ENCODE data around the gene DIS3L. TPM values are rescaled to one million over a fixed set of nuclear protein-coding genes. Genes with fewer than 3 reads are reported as not detected.
"Not testable (repeated sequence)": the region's sequence is repeated elsewhere in the genome, so short reads cannot be mapped to it uniquely, and the experiment has no call there.

DIS3L gene
- total RNA-seq, 1 experiment from 2014 or later: 32.9 TPM

GRCh38 chr15:66293419-66294156, at the start of gene DIS3L (continued):
- TF ChIP-seq RELA (CRISPR knock-in tag; IDR thresholded peaks at IDR 0.05; ENCODE audit: borderline replicate concordance): 0 out of 2 replicates have a peak, but pooled peaks have one; percentile 7
- TF ChIP-seq TCF7 (CRISPR knock-in tag; IDR thresholded peaks at IDR 0.05; ENCODE audit: low read depth): no peak
- no peak for TF ChIP-seq ZNF423 (CRISPR knock-in tag; IDR thresholded peaks at IDR 0.05)
- TF ChIP-seq CTCF (IDR thresholded peaks at IDR 0.05): no peak
- TF ChIP-seq ATF2 (CRISPR knock-in tag; IDR thresholded peaks at IDR 0.05; ENCODE audit: borderline replicate concordance, low read depth): no peak
- TF ChIP-seq ERG (CRISPR knock-in tag; IDR thresholded peaks at IDR 0.05): no peak

GRCh38 chr15:66245832-66246231, 47.5 kb upstream of the DIS3L start:
- DNase-seq (ENCODE audit: low spot score); H3K36me3 Mint-ChIP-seq; POLR2A ChIA-PET; H3K4me3 Mint-ChIP-seq; H3K9me3 Mint-ChIP-seq; CTCF ChIA-PET; H3K27ac Mint-ChIP-seq; ATAC-seq: not testable (repeated sequence)
- H3K4me1 Mint-ChIP-seq: peaks cover 32% of the 10 kb centered on the region
- H3K27me3 Mint-ChIP-seq (ENCODE audit: low read depth): peaks cover 14% of the 10 kb centered on the region

GRCh38 chr15:66246937-66247336, 46.4 kb upstream of the DIS3L start:
- H3K4me3 Mint-ChIP-seq: no peak overlapping the region
- H3K27me3 Mint-ChIP-seq (ENCODE audit: low read depth): peaks cover 25% of the 10 kb centered on the region
- no peak for DNase-seq (ENCODE audit: low spot score)
- H3K9me3 Mint-ChIP-seq: no peaks in the 10 kb centered on the region
- TF ChIP-seq ZNF121 (CRISPR knock-in tag; IDR thresholded peaks at IDR 0.05) (no peak), ZNF671 (CRISPR knock-in tag; IDR thresholded peaks at IDR 0.05) (no peak), ATF6 (CRISPR knock-in tag; IDR thresholded peaks at IDR 0.05) (no peak), SP1 (CRISPR knock-in tag; conservative IDR thresholded peaks at IDR 0.05) (no peak)
- ChIA-PET POLR2A (no interaction called here), CTCF (no interaction called here)
- no peaks in the 10 kb centered on the region for H3K36me3 Mint-ChIP-seq
- no peak for ATAC-seq
- H3K27ac Mint-ChIP-seq: no peak overlapping the region
- peaks cover 31% of the 10 kb centered on the region for H3K4me1 Mint-ChIP-seq

- POLR2A ChIA-PET: no interaction called here
- peaks cover 34% of the 10 kb centered on the region for H3K4me1 Mint-ChIP-seq
- no peaks in the 10 kb centered on the region for H3K36me3 Mint-ChIP-seq
- no peaks in the 10 kb centered on the region for H3K9me3 Mint-ChIP-seq
- ATAC-seq: no peak
- CTCF ChIA-PET: interaction anchor here (1.4 to 2.2 kb wide), 2 partner anchors 58 to 380 kb away, joined by 3 to 9 read pairs; partner anchors contain the start of gene RAB11A
- no peak overlapping the region for H3K4me3 Mint-ChIP-seq
- H3K27me3 Mint-ChIP-seq (ENCODE audit: low read depth): peaks cover 45% of the 10 kb centered on the region
- no peak for DNase-seq (ENCODE audit: low spot score)
- no peak overlapping the region for H3K27ac Mint-ChIP-seq
- no peak for TF ChIP-seq ATF1 (CRISPR knock-in tag; IDR thresholded peaks at IDR 0.05)
- TF ChIP-seq NFYB (CRISPR knock-in tag; conservative IDR thresholded peaks at IDR 0.05; ENCODE audit: low read depth): no peak
- TF ChIP-seq IRF1 (CRISPR knock-in tag; IDR thresholded peaks at IDR 0.05): no peak
- TF ChIP-seq JUN (CRISPR knock-in tag; IDR thresholded peaks at IDR 0.05): no peak
- TF ChIP-seq EMX1 (CRISPR knock-in tag; IDR thresholded peaks at IDR 0.05): no peak
- no peak for TF ChIP-seq AFF4 (CRISPR knock-in tag; IDR thresholded peaks at IDR 0.05; ENCODE audit: borderline replicate concordance)
- TF ChIP-seq OVOL2 (CRISPR knock-in tag; IDR thresholded peaks at IDR 0.05; ENCODE audit: borderline replicate concordance): no peak
Measured at GRCh38 chr15:66249605-66250174, 43.7 kb upstream of the DIS3L start.
